Ishikawa (cell line): ENCODE data around the gene ANKRD12.

ENCODE experiments used
- EGR1 ChIP-seq: IDR thresholded peaks from 2 replicates; pipeline ENCODE4 v1.6.1; 2012
- NFIC ChIP-seq: IDR thresholded peaks from 2 replicates; pipeline ENCODE4 v1.6.1; 2012
- YY1 ChIP-seq: IDR thresholded peaks from 2 replicates; pipeline ENCODE4 v1.6.1; 2012; ENCODE audit warnings: low read depth

GRCh38 chr18:9233771-9234440 lies 97.3 kb downstream of the ANKRD12 start:
- TF ChIP-seq EGR1 (no peak), YY1 (no peak), NFIC (no peak)
